Superior temporal gyrus (tissue), 1 donor: ENCODE results near the gene SNX13.
"Not testable (repeated sequence)": the region's sequence is repeated elsewhere in the genome, so short reads cannot be mapped to it uniquely, and the experiment has no call there.

Experiments
- DNase-seq: peaks from one replicate; pipeline ENCODE4 v3.0.0-alpha.2; 2016; ENCODE audit errors: extremely low spot score

SNX13 gene

DNA sequence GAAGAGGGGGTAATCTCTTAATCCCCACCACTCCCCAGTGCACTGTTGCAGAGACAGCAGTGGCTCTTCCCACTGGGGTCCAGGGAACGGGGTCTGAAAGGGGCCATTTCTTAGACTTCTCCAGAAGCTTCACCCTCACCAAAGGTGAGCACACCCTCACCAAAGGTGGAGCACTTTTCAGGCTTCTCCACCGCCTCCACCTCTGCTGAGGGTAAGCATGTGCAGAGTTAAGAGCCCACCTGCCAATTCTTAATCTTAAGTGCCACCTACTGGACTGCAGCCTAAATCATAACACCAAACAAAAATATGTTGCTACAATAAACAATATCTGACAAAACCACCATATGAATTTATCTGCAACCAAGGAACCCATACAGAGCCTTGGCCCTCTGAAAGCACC is 27.0 kb downstream of the SNX13 start:
- DNase-seq = no peak

DNA sequence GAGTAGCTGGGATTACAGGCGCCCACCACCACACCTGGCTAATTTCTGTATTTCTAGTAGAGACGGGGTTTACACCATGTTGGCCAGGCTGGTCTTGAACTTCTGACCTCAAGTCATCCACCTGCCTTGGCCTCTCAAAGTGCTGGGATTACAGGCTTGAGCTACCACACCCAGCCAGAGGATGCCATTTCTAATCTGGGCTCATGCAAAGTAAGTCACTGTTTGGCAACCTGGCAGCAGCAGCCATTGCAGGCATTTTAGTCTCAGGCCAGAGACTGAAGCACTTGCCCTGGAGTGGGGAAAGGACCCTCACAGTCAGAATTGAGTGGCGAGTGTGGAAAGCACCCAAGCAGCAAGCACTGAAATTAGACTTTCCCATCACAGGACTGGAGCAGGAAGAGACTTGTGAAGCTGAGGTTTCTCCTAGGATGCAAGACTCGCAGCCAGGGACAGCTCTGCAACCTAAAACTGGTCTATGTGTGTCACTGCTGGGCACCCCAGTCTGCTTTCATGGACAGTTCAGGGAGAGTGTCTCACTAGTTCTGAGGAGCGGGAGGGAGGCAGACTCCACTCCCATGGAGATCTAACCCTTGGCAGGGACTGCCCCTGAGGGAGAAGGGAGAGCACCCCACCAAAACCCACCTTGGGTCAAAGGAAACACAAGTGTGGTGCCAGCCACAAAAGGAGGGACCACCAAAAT is 27.6 kb downstream of the SNX13 start:
- no peak for DNase-seq

DNA sequence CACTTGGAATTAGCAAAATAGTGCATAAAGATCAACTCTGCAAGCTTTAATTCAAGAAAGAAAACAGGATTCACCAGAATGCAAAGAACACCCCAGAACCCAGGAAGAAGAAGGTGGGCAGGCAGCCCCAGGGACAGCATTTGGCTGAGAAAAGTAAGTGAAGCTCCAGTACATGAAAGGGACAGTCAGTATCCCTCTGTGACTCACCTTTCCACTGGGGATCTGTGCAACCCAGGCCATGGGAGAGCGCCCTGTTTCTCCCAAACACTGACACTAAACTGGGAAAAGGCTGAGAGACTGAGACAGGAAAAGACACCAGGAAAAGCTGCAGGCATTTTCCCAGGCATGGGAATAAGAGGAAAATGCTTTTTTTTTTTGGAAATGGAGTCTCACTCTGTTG is 28.2 kb downstream of the SNX13 start:
- no peak for DNase-seq

DNA sequence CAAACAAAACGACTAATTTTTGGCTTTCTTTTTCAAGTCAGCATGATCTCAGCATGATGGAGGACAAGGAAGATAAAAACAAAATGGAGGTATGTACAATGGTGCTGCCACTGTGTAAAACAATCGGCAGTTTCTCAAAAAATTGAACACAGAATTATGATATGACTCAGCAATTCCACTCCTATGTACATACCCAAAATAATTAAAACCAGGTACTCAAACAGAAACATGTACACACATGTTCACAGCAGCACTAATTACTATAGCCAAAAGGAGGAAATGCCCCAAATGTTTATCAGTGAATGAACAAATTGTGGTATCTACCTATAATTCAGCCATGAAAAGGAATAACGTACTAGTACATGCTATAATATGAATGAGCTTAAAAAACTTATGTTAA is 29.9 kb downstream of the SNX13 start:
- no peak for DNase-seq

DNA sequence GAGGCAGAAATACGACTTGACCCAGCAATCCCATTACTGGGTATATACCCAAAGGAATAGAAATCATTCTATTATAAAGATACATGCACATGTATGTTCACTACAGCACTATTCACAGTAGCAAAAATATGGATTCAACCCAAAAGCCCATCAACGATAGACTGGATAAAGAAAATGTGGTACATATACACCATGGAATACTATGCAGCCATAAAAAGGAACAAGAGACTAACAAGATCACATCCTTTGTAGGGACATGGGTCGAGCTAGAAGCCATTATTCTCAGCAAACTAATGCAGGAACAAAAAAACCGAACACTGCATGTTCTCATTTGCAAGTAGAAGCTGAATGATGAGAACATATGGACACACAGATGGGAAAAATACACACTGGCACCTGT is 31.0 kb downstream of the SNX13 start:
- not testable (repeated sequence) for DNase-seq

DNA sequence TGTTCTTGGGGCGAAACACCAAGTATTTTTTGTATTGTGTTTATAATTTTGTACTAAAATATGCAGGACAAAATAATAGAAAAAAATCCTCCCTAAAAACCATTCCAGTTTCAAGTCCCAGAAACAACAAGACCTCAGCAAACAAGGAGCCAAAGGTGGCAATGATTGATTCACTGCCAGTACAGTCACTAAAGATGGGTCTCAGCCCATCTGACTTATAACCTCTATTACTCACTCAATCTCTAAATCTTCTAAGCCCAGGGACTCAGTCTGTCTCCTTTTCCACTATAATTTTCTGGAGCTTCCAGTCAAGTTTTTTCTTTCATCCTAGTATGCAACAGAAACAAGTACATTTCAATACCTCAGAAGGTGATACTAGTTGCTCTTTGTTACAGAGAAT is 33.3 kb downstream of the SNX13 start:
- no peak for DNase-seq

DNA sequence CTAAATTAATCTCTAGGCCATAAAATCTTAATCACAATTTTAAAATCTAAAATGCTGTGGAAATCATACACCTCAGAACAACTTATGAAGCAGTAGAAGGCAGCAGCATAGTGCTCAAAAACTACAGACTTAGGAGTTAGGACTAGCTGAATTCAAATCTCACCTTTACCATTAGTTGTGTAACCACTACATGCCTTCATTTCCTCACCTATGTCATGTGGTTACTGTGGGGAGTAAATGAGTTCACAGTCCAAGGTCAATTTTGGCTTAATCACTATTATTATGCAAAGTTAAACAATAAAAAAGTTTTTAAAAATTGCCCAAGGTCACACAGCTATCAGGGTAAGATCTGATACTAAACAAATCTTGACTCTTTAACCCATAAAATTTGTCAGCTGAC is 37.0 kb downstream of the SNX13 start:
- no peak for DNase-seq

DNA sequence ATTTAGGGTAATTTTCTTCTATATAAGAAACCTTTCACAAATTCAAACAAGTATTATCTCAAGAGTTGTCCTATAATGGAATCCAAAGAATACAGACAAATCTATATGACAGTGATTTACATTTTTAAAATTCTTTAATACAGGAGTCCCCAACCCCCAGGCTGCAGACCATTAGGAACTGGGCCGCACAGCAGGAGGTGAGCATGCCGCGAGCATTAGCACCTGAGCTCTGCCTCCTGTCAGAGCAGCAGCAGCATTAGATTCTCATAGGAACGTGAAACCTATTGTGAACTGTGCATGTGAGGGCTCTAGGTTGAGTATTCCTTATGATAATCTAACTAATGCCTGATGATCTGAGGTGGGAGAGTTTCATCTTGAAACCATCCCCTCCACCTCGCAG is 37.7 kb downstream of the SNX13 start:
- no peak for DNase-seq

DNA sequence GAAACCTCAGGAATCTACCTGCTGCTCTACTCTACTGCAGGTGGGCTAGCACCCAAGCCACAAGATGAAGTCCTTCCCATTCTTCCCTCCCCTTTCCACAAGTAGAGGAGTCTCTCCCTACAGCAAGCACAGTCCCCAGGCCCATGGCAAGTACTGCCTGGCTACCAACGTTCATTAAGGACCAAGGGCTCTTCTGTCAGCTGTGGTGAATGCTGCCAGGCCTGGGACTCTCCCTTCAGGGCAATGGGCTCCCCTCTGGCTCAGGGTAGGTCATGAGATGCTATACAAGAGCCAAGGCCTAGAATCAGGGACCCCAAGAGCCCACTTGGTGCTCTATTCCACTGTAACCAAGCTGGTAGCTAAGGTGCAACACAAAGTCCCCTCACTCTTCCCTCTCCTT is 39.8 kb downstream of the SNX13 start:
- DNase-seq = no peak

DNA sequence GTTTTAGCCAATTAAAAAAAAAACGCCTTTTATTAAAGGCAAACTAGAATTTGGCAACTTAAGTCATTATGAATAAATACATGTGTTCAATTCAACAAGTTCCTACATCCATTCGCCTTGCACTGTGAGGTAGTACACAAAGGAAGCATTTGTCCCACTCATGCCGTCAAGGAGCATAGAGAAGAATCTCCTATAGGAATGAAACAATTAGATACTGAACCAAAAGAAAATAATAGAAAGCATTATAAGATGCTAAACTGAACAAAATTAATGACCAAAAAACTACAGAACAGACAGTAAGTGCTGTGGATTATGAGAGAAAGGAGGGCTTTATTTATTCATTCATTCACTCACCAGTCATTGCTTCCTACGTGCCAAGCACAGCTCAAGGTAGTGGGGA is 42.2 kb downstream of the SNX13 start:
- no peak for DNase-seq

DNA sequence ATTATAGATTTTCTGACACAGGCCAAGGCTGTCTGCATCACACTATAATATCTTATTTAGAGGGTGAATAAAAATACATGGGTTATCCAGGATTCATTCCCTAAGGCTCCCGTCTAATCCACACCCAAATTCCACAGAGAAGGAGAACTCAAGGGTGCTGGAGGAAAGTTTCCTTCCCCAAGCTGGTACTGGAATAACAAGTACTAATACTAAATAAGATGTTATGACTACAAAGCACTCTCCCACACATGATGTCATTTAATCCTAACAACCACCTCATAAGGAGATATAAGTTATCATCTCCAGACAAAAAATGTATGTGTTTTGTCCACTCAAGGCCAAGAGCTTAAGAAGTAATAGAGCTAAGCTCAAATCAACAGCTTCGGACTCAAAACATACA is 53.0 kb downstream of the SNX13 start:
- no peak for DNase-seq

DNA sequence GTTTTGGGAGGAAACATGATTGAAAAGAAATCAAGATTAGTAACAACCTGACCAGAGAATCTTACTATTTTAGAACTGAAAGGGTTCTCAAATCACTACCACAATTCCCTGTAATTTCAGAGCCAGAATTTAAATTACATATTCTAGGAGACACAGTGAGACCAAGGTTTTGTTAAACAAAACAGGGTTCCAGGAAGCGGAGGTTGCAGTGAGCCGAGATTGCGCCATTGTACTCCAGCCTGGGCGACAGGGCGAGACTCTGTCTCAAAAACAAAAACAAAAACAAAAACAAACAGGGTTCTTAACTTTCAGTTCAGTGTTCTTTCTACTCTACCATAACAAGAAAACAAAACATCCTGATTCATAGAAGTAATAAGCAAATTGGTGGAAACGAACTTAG is 57.6 kb downstream of the SNX13 start:
- DNase-seq = no peak

DNA sequence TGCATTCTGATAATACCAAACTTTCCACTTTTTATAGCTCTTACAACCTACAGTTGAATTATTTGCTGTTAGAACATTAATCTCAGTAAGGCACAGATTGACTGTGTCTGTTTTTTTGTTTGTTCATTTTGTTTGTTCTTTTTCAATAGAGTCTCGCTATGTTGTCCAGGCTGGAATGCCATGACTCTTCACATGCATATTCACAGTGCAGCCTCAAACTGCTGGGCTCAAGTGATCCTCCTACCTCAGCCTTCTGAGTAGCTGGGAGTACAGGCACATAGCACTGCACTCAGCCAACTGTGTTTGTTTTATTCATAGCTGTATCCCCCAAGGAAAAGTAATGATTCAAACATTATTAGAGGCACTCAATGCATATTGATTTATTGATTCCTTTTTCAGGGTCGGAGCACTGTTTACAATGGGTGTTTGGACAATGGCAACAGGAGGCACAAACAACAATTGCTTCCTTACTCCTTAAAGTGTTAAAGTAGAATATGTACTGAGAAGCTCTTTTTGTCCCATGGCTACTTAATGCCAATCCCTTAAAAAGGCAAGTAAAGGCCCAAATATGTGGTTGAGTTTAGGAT is 61.1 kb downstream of the SNX13 start:
- no peak for DNase-seq

DNA sequence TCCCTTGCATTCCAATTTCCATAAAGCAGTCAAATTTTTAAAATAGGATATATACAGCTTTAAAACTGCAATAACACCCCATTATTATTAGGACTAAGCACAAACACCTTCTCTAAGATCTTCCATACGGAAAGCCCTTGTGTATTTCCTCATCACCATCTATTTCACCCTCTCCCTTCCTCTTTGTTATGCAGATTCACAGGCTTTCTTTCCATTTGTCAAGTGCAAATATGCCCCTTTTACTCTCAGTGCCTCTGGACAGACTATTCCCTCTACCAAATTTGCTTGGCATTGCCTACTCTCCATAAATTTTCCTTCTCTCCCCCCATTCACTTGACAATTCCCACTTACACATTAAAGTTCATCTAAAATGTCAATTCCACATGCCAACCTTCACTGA is 61.7 kb downstream of the SNX13 start:
- no peak for DNase-seq

DNA sequence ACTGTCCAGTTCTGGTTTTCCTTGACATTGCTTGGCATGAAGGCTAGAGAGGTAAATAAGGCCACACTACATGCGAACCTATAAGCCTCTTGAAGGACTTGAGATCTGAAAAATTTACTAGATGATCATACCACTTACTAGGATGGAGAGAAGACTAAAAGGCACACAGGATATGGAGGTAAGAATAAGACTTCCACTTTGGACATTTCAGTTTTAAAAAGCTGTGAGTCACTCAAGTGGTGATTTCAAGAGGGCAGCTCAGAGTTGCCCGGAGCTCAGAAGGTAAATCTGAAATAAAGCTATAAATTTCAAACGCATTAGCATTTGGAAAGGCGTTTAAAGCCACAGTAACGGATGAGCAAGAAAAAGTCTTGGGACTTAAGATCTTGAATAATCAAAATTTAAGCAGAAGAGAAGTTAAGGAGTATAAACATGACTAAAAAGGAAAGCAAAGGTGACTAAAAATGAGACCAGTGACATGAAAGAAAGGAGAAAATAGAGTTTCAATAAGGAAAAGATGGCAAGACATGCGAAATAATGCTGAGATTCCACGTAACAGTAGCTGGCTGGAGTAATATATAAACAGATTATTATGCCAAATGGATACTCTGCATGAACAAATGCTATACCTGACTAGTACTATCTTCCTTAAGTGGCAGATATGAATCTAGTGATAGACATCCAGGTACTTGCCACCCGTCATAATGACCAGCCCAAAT is 68.3 kb downstream of the SNX13 start:
- no peak for DNase-seq

DNA sequence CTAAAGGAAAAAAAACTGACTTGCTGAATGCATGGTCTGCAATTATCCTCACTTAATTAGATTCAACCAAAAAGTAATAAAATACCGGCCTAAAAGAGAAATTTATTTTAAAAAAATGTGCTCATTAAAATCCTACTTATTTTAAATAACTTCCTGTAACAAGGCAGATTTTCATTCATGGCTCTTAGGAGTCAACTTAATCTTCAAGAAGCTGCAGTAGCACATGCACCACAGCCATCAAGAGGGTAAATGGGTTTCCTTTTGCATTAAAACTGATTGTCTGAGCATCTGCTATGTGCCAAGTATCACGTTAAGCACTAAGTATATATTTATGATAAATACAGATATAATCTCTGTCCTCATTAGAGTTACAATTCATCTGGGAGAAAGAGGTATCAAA is 69.9 kb downstream of the SNX13 start:
- DNase-seq = no peak

DNA sequence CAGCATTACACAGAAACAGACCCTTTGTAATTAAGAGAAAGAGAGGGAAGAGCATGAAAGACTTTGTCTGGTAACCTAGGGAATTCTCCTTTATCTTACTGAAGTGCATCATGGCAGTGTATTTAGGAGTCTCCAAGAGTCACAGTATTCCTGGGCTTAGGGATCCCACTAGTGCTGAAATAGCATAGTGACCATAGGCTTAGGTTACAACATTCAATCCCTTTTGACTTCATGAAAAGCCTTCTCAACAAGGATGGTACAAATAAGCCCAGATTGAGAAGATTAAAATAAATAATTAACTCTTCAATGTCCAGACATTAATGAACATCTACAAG is 76.5 kb downstream of the SNX13 start:
- no peak for DNase-seq

DNA sequence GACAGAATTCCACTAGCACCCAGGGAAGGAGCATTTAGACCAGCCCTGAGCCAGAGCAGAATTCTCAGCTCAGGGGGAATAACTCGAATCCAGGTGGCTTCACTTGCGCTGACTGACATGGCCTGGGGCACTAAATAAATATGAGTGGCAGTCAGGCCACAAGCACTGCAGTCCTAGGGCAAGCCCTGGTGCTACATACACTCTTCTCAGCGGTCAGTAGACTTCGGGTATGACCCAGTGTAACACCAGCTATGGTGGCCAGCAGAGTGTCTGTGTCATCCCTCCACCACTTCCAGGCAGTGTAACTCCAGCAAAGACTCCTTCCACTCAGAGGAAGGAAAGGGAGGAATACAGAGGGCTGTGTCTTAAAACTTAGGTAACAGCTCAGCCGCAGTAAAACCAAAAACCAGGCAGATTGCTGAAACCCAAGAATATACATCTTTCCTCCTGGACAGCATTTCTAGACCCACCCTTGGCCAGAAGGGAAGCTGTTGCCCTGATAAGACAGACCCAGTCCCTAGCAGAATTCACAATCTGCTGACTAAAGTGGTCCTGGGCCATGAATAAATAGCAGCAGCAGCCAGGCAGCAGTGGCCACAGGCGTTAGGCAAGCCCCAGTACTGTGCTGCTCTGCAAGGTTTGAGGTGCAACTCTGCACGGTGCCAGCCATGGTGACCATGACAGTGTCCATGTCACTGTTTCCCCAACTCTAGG is 77.0 kb downstream of the SNX13 start:
- no peak for DNase-seq

DNA sequence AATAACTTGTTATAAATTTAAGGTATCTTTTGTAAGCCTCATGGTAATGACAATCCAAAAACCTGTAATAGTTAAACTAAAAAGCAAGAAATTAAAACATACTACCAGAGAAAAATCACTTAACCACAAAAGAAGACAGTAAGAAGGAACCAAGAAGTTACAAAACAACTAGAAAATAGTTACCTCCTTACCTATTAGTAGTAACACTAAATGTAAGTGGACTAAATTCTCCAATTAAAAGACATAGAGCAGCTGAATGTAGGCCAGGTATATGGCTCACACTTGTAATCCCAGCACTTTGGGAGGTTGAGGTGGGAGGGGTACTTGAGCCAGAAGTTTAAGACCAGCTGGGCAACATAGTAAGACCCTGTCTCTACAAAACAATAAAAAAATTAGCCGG is 84.0 kb downstream of the SNX13 start:
- no peak for DNase-seq

DNA sequence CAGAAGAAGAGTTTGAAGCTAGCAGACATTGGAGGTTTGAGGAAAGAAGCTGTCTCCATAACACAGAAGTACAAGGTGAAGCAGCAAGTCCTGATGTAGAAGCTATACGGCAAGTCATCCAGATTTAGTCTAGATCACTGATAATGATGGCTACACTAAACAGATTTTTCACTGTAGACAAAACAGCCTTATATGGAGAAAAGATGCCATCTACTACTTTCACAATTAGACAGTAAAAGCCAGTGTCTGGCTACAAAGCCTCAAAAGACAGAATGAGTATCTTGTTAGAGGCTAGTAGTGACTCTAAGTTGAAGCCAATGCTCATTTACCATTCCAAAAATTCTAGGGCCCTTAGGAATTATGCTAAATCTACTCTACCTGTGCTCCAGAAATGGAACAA is 85.1 kb downstream of the SNX13 start:
- DNase-seq = no peak

DNA sequence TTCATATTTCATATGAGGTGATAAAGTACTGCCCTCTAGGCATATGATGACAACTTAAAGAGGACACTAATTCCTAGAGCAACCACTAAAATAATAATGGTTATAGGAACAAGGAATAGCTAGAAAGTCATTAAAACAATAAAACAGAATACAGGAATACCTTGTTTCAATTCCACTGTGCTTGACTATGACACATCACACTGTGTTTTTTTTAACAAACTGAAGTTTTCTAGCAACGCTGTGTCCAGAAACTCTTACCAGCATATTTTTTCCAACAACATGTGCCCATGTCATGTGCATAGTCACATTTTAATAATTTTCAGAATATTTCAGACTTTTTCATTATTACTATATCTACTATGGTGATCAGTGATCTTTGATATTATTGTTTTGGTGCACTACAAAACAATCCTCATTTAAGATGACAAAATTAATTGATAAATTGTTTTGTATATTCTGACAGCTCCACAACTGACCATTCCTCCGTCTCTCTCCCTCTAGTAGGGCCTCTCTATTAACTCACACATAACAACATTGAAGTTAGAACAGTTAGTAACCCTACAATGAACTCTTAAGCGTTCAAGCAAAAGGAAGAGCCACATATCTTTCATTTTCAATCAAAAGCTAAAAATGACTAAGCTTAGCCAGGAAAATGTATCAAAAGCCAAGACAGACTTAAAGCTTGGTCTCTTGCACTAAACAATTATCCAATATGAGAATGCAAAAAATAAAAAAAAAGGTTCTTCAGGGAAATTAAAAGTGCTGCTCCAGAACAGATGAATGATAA is 85.8 kb downstream of the SNX13 start:
- DNase-seq = no peak

DNA sequence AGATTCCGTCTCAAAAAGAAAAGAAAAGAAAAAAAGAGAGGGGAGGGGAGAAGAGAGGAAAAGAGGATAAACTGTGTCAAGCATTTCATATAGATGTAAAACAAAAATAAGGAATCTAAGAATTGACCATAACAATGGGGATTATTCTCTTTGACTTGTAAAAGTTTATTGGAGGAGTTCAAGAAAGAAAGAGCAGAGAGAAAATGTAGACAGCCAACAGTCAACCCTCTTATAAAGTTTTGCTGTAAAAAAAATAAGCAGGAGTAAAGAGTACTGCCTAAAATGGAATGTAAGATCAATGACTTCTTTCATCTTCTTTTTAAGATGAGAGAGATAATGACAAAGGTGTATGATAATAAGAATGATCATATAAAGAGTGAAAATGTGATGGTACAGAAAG is 87.9 kb downstream of the SNX13 start:
- DNase-seq = no peak
